Upper lobe of left lung (tissue), 6 donors: Measurements from ENCODE around the gene MYPN. TPM values are rescaled to one million over a fixed set of nuclear protein-coding genes. Genes with fewer than 3 reads are reported as not detected.

Source experiments
- ATAC-seq, 2 donors: fragments of 200-7000 bp; cut with Tn5 transposase; one replicate each; pipeline ENCODE4 v1.9.1; 2022; ENCODE audit warnings: mild to moderate bottlenecking in 2 of 2, moderate library complexity in 2 of 2; ENCODE audit not compliant: low FRiP score in 2 of 2
- DNase-seq, 2 donors: peaks; one replicate each; pipeline ENCODE4 v3.0.0-alpha.2; 2019 to 2020
- H3K27ac ChIP-seq, 4 donors: fragments of 200-600 bp; sonication (generic); one replicate each; pipeline ENCODE4 v1.5.1; 2016 to 2019
- H3K27me3 ChIP-seq, 4 donors: fragments of 200-600 bp; sonication (generic); one replicate each; pipeline ENCODE4 v1.5.1; 2017 to 2019
- H3K36me3 ChIP-seq, 4 donors: fragments of 200-600 bp; sonication (generic); one replicate each; pipeline ENCODE4 v1.5.1; 2016 to 2019
- H3K4me1 ChIP-seq, 4 donors: fragments of 200-600 bp; sonication (generic); one replicate each; pipeline ENCODE4 v1.5.1; 2018 to 2019
- H3K4me3 ChIP-seq, 4 donors: fragments of 200-600 bp; sonication (generic); one replicate each; pipeline ENCODE4 v1.5.1; 2017 to 2019; ENCODE audit warnings: mild to moderate bottlenecking in 2 of 4, moderate library complexity in 1 of 4
- H3K9me3 ChIP-seq, 4 donors: fragments of 200-600 bp; sonication (generic); one replicate each; pipeline ENCODE4 v1.5.1; 2018 to 2019
- CTCF ChIP-seq, 6 experiments: fragments of 450-650 bp in 4 of 6; fragments of 200-600 bp in 2 of 6; sonication (generic) in 2 of 6; IDR thresholded peaks; one replicate each; pipeline ENCODE4 v1.5.1; 2016 to 2019; ENCODE audit warnings: antibody characterized with exemption in 6 of 6
- EP300 ChIP-seq, 4 donors: sonication (generic); formaldehyde crosslinking; IDR thresholded peaks; one replicate each; pipeline ENCODE4 v1.5.1; 2017; ENCODE audit warnings: antibody characterized with exemption in 4 of 4, control low read depth in 2 of 4
- POLR2A ChIP-seq, 4 donors: fragments of 450-650 bp; IDR thresholded peaks; one replicate each; pipeline ENCODE4 v1.5.1; 2016 to 2017; ENCODE audit warnings: antibody characterized with exemption in 4 of 4, mild to moderate bottlenecking in 2 of 4
- POLR2AphosphoS5 ChIP-seq, 2 donors: sonication (generic); formaldehyde crosslinking; IDR thresholded peaks; one replicate each; pipeline ENCODE4 v1.5.1; 2017; ENCODE audit warnings: antibody characterized with exemption in 2 of 2
- WGBS, 2 donors: methylation state at CpG; one replicate each; pipeline ENCODE4 v1.1.5; 2017 to 2018; 5-methylcytosine and 5-hydroxymethylcytosine counted together
- total RNA-seq, 6 donors: library from RNA; depleted of rRNA in 4 of 6; stranded (reverse); fragments of >200 nt in 4 of 6; gene quantifications; one replicate each; pipeline versions ENCODE4 v1.1.0 to v1.2.1, GENCODE V29; 2016 to 2021
- donor health status: DM: no; HTN: no; CAD: no; lungs with moderate emphysema.
- donor health status: DM: no; HTN: yes; CAD: no; lungs with severe emphysema.

Gene MYPN
- total RNA-seq, 6 donors from 2014 or later = not detected

GRCh38 chr10:68142761-68143160 lies 33.5 kb downstream of the MYPN start:
- H3K27ac ChIP-seq = no peak overlapping the region
- ATAC-seq (no peak), DNase-seq (no peak)
- H3K36me3 ChIP-seq = no peaks in the 10 kb centered on the region
- H3K27me3 ChIP-seq = no peaks in the 10 kb centered on the region
- TF ChIP-seq CTCF (IDR thresholded peaks at IDR 0.05) (no peak), POLR2A (IDR thresholded peaks at IDR 0.05) (no peak), EP300 (IDR thresholded peaks at IDR 0.05) (no peak), POLR2AphosphoS5 (IDR thresholded peaks at IDR 0.05) (no peak)
- no peak overlapping the region for H3K4me3 ChIP-seq
- H3K4me1 ChIP-seq = no peaks in the 10 kb centered on the region
- WGBS, 2 donors = 74 to 78% methylated on average over 4 of the region's 4 CpGs
- no peaks in the 10 kb centered on the region for H3K9me3 ChIP-seq

GRCh38 chr10:68144709-68145108 lies 35.4 kb downstream of the MYPN start:
- 73 to 78% methylated on average over 6 of the region's 6 CpGs for WGBS, 2 donors
- DNase-seq (no peak), ATAC-seq (no peak)
- no peaks in the 10 kb centered on the region for H3K4me1 ChIP-seq
- no peak overlapping the region for H3K4me3 ChIP-seq
- H3K27me3 ChIP-seq = no peaks in the 10 kb centered on the region
- no peaks in the 10 kb centered on the region for H3K9me3 ChIP-seq
- no peak overlapping the region for H3K27ac ChIP-seq
- no peaks in the 10 kb centered on the region for H3K36me3 ChIP-seq
- TF ChIP-seq POLR2AphosphoS5 (IDR thresholded peaks at IDR 0.05) (no peak), CTCF (IDR thresholded peaks at IDR 0.05) (no peak), POLR2A (IDR thresholded peaks at IDR 0.05) (no peak), EP300 (IDR thresholded peaks at IDR 0.05) (no peak)

- no peaks in the 10 kb centered on the region for H3K27me3 ChIP-seq
- no peaks in the 10 kb centered on the region for H3K36me3 ChIP-seq
- no peak overlapping the region for H3K27ac ChIP-seq
- H3K4me1 ChIP-seq = no peaks in the 10 kb centered on the region
- DNase-seq (no peak), ATAC-seq (no peak)
- WGBS, 2 donors = 71 to 80% methylated on average over 3 of the region's 3 CpGs
- H3K9me3 ChIP-seq = no peaks in the 10 kb centered on the region
- TF ChIP-seq POLR2AphosphoS5 (IDR thresholded peaks at IDR 0.05) = no peak
- no peak for TF ChIP-seq POLR2A (IDR thresholded peaks at IDR 0.05)
- no peak for TF ChIP-seq CTCF (IDR thresholded peaks at IDR 0.05)
- no peak for TF ChIP-seq EP300 (IDR thresholded peaks at IDR 0.05)
- H3K4me3 ChIP-seq = no peak overlapping the region
Measured at GRCh38 chr10:68145705-68146104, 36.4 kb downstream of the MYPN start.

GRCh38 chr10:68146133-68146532 lies 36.8 kb downstream of the MYPN start:
- Histone ChIP-seq H3K27ac (no peak overlapping the region), H3K36me3 (no peaks in the 10 kb centered on the region), H3K9me3 (no peaks in the 10 kb centered on the region), H3K27me3 (no peaks in the 10 kb centered on the region), H3K4me1 (no peaks in the 10 kb centered on the region), H3K4me3 (no peak overlapping the region)
- TF ChIP-seq EP300 (IDR thresholded peaks at IDR 0.05) (no peak), CTCF (IDR thresholded peaks at IDR 0.05) (no peak), POLR2A (IDR thresholded peaks at IDR 0.05) (no peak), POLR2AphosphoS5 (IDR thresholded peaks at IDR 0.05) (no peak)
- 89 to 100% methylated on average over 1 of the region's 1 CpG for WGBS, 2 donors
- no peak for ATAC-seq
- DNase-seq = no peak

GRCh38 chr10:68151453-68151852 lies 42.2 kb downstream of the MYPN start:
- Histone ChIP-seq H3K27me3 (no peaks in the 10 kb centered on the region), H3K36me3 (no peaks in the 10 kb centered on the region), H3K4me1 (peaks cover 6 to 12% (median 8%) of the 10 kb centered on the region in 4 donors), H3K27ac (no peak overlapping the region), H3K9me3 (no peaks in the 10 kb centered on the region), H3K4me3 (no peak overlapping the region)
- 84 to 96% methylated on average over 1 of the region's 1 CpG for WGBS, 2 donors
- DNase-seq = no peak
- ATAC-seq = no peak
- TF ChIP-seq CTCF (IDR thresholded peaks at IDR 0.05) = no peak
- no peak for TF ChIP-seq POLR2A (IDR thresholded peaks at IDR 0.05)
- no peak for TF ChIP-seq EP300 (IDR thresholded peaks at IDR 0.05)
- TF ChIP-seq POLR2AphosphoS5 (IDR thresholded peaks at IDR 0.05) = no peak
